SK-N-SH (cell line): ENCODE measurements around the gene DRD4.

Experiments used
- EZH2phosphoT487 ChIP-seq: fragments of 200-600 bp; sonication (generic); IDR thresholded peaks from 2 replicates; pipeline ENCODE4 v1.6.1; 2017; ENCODE audit warnings: low read depth, mixed run types, mild to moderate bottlenecking, antibody characterized with exemption, moderate library complexity, borderline replicate concordance
- RAD21 ChIP-seq: IDR thresholded peaks from 2 replicates; pipeline ENCODE4 v1.6.1; 2012; ENCODE audit warnings: mild to moderate bottlenecking, low read length
- YY1 ChIP-seq: IDR thresholded peaks from 2 replicates; pipeline ENCODE4 v1.4.0; 2012; ENCODE audit warnings: low read depth, mild to moderate bottlenecking
- TF ChIP-seq, protein P1 (sequence below): IDR thresholded peaks from 2 replicates; pipeline ENCODE4 v1.4.0; 2012; ENCODE audit warnings: low read depth
- TF ChIP-seq, protein P2 (sequence below): fragments of 200-600 bp; sonication (generic); IDR thresholded peaks from 2 replicates; pipeline ENCODE4 v1.6.1; 2017; ENCODE audit warnings: antibody characterized with exemption, mild to moderate bottlenecking, moderate library complexity
- TF ChIP-seq, protein P3 (sequence below): IDR thresholded peaks from 2 replicates; pipeline ENCODE4 v1.4.0; 2012; ENCODE audit warnings: low read depth, borderline replicate concordance

DNA sequence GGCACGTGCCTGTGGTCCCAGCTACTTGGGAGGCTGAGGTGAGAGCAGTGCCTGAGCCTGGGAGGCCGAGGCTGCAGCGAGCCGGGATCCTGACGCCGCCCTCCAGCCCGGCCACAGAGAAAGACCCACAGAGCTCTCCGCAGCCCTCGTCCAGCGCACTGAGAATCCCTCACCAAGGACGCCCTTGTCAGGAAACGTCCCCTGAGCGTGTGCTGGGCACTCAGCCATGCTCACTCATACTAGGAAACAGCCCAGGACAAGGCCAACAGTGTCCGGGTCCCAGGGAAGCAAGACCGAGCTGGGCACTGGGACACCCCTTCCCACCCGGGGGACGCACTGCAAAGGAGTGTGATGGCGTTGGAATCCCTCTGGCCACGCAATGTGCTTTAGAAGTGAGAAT is 43.4 kb downstream of the DRD4 start:
- TF ChIP-seq, protein P1, sequence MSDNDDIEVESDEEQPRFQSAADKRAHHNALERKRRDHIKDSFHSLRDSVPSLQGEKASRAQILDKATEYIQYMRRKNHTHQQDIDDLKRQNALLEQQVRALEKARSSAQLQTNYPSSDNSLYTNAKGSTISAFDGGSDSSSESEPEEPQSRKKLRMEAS = no peak
- TF ChIP-seq, protein P2, sequence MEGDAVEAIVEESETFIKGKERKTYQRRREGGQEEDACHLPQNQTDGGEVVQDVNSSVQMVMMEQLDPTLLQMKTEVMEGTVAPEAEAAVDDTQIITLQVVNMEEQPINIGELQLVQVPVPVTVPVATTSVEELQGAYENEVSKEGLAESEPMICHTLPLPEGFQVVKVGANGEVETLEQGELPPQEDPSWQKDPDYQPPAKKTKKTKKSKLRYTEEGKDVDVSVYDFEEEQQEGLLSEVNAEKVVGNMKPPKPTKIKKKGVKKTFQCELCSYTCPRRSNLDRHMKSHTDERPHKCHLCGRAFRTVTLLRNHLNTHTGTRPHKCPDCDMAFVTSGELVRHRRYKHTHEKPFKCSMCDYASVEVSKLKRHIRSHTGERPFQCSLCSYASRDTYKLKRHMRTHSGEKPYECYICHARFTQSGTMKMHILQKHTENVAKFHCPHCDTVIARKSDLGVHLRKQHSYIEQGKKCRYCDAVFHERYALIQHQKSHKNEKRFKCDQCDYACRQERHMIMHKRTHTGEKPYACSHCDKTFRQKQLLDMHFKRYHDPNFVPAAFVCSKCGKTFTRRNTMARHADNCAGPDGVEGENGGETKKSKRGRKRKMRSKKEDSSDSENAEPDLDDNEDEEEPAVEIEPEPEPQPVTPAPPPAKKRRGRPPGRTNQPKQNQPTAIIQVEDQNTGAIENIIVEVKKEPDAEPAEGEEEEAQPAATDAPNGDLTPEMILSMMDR = no peak
- TF ChIP-seq, protein P3, sequence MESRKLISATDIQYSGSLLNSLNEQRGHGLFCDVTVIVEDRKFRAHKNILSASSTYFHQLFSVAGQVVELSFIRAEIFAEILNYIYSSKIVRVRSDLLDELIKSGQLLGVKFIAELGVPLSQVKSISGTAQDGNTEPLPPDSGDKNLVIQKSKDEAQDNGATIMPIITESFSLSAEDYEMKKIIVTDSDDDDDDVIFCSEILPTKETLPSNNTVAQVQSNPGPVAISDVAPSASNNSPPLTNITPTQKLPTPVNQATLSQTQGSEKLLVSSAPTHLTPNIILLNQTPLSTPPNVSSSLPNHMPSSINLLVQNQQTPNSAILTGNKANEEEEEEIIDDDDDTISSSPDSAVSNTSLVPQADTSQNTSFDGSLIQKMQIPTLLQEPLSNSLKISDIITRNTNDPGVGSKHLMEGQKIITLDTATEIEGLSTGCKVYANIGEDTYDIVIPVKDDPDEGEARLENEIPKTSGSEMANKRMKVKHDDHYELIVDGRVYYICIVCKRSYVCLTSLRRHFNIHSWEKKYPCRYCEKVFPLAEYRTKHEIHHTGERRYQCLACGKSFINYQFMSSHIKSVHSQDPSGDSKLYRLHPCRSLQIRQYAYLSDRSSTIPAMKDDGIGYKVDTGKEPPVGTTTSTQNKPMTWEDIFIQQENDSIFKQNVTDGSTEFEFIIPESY = no peak
- no peak for TF ChIP-seq RAD21
- no peak for TF ChIP-seq EZH2phosphoT487
- no peak for TF ChIP-seq YY1
